HepG2 (cell line): ENCODE results near the gene CDH23. TPM values are rescaled to one million over a fixed set of nuclear protein-coding genes. Genes with fewer than 3 reads are reported as not detected.

Experiments used
- ATAC-seq: fragments of 200-7000 bp; cut with Tn5 transposase; 3 replicates; pipeline ENCODE4 v1.9.1; 2020; ENCODE audit warnings: mild to moderate bottlenecking, moderate library complexity
- BruUV-seq: library from RNA; stranded (reverse); fragments of 400-500 nt; replicated peaks from 2 replicates; lab custom pipeline; 2021; lab: Mats Ljungman, UMichigan
- CTCF ChIA-PET: fragments of 300-600 bp; formaldehyde crosslinking; extraction: SDS; loops from one replicate; lab custom pipeline; 2021; ENCODE audit warnings: low total read pairs, inconsistent platforms, low intra/inter-chr PET ratio; lab: Yijun Ruan, JAX
- POLR2A ChIA-PET: fragments of 350-600 bp; sonication (Branson Sonifier 250); formaldehyde crosslinking; loops from one replicate; lab custom pipeline; 2020; ENCODE audit warnings: antibody characterized with exemption, inconsistent platforms; lab: Yijun Ruan, JAX
- DNase-seq: peaks from one replicate; pipeline ENCODE4 v3.0.0-alpha.2; 2015; ENCODE audit warnings: low spot score
- FAIRE-seq: peaks from 3 replicates; lab custom pipeline; 2011; peaks lifted over from hg19 to GRCh38; lab: Jason Lieb, UNC
- H2AFZ ChIP-seq: one replicate; pipeline ENCODE4 v1.6.1; 2011; ENCODE audit warnings: low read length, inconsistent platforms
- H3K27ac ChIP-seq: fragments of 300-600 bp; 3 replicates; pipeline ENCODE4 v1.8.0; 2011; ENCODE audit warnings: mixed run types, mild to moderate bottlenecking, mixed read lengths, low read length, inconsistent platforms; ENCODE audit not compliant: insufficient read depth; ENCODE audit errors: extremely low read length
- H3K27me3 ChIP-seq, 2 experiments: fragments of 200-600 bp in 1 of 2; 2 replicates in 1 of 2; 3 replicates in 1 of 2; pipeline versions ENCODE4 v1.6.0 to v1.8.0; 2011; ENCODE audit warnings: low read length in 2 of 2, mild to moderate bottlenecking in 2 of 2, moderate library complexity in 2 of 2, inconsistent platforms in 1 of 2; ENCODE audit not compliant: insufficient read depth in 2 of 2, control insufficient read depth in 1 of 2
- H3K36me3 ChIP-seq, 2 experiments: fragments of 200-600 bp in 1 of 2; replicated peaks in 1 of 2; 2 replicates in 1 of 2; 3 replicates in 1 of 2; pipeline versions ENCODE4 v1.5.1 to v1.8.0; 2011; ENCODE audit warnings: low read length in 2 of 2, inconsistent platforms in 1 of 2; ENCODE audit not compliant: insufficient read depth in 2 of 2, control insufficient read depth in 1 of 2
- H3K4me1 ChIP-seq: 2 replicates; pipeline ENCODE4 v1.5.1; 2012; ENCODE audit warnings: low read length, inconsistent platforms; ENCODE audit not compliant: insufficient read depth
- H3K4me2 ChIP-seq: 2 replicates; pipeline ENCODE4 v1.6.0; 2011; ENCODE audit warnings: low read depth, low read length, inconsistent platforms
- H3K4me3 ChIP-seq, 3 experiments: fragments of 200-600 bp in 1 of 3; sonication (generic), shearing (Covaris generic) in 1 of 3; replicated peaks in 1 of 3; 2 replicates each; pipeline ENCODE4 v1.5.1; 2011 to 2016; ENCODE audit warnings: low read length in 3 of 3, inconsistent platforms in 2 of 3, low read depth in 2 of 3, mild to moderate bottlenecking in 2 of 3, control low read depth in 1 of 3, mixed read lengths in 1 of 3; ENCODE audit not compliant: insufficient read depth in 1 of 3
- H3K79me2 ChIP-seq: one replicate; pipeline ENCODE4 v1.6.1; 2011; ENCODE audit warnings: low read length, inconsistent platforms; ENCODE audit not compliant: insufficient read depth
- H3K9ac ChIP-seq: 2 replicates; pipeline ENCODE4 v1.6.0; 2011; ENCODE audit warnings: mild to moderate bottlenecking, low read depth, low read length, inconsistent platforms; ENCODE audit not compliant: insufficient read depth
- H3K9me3 ChIP-seq: 2 replicates; pipeline ENCODE4 v1.5.1; 2012; ENCODE audit warnings: mild to moderate bottlenecking, low read length
- H4K20me1 ChIP-seq: 2 replicates; pipeline ENCODE4 v1.6.0; 2011; ENCODE audit warnings: inconsistent platforms, mild to moderate bottlenecking, low read length, moderate library complexity; ENCODE audit not compliant: insufficient read depth
- ESRRA ChIP-seq: sonication (generic); formaldehyde crosslinking; IDR thresholded peaks from 2 replicates; pipeline ENCODE4 v1.5.1; 2020; ENCODE audit warnings: mild to moderate bottlenecking, low read depth, missing genetic modification reagents
- SP140L ChIP-seq: sonication (generic); formaldehyde crosslinking; IDR thresholded peaks from 2 replicates; pipeline ENCODE4 v1.4.0; 2020; ENCODE audit warnings: missing genetic modification reagents, borderline replicate concordance
- ZNF101 ChIP-seq: sonication (generic); formaldehyde crosslinking; IDR thresholded peaks from 2 replicates; pipeline ENCODE4 v1.4.0; 2020; ENCODE audit warnings: mild to moderate bottlenecking, low read depth, missing genetic modification reagents, borderline replicate concordance
- ZNF260 ChIP-seq: sonication (generic); formaldehyde crosslinking; IDR thresholded peaks from 2 replicates; pipeline ENCODE4 v1.4.0; 2020; ENCODE audit warnings: missing genetic modification reagents, low read depth, mild to moderate bottlenecking, borderline replicate concordance
- WGBS: methylation state at CpG from one replicate; pipeline ENCODE4 v1.1.6; 2017; ENCODE audit warnings: low lambda C conversion rate; 5-methylcytosine and 5-hydroxymethylcytosine counted together
- in situ Hi-C: cut with HindIII; loops from 2 replicates; pipeline ENCODE4 v1.10.0; 2017; ENCODE audit warnings: low pct_unique_long_range_greater_than_20kb; ENCODE audit not compliant: extremely low pct_ligation_motif_present
- intact Hi-C: fragments of 100-400 bp; cut with micrococcal nuclease; formaldehyde crosslinking; loops from one replicate; pipeline ENCODE4 v1.10.0; 2022; ENCODE audit not compliant: unreplicated experiment
- polyA plus RNA-seq, 8 experiments: library from polyadenylated mRNA; depleted of rRNA in 3 of 8; stranded (reverse) in 7 of 8; unstranded in 1 of 8; fragments of >200 nt; fragmentation: Illumina TruSeq in 4 of 8; extraction: Trizol in 4 of 8; gene quantifications; 2 replicates each; pipeline versions ENCODE4 v1.2.1 to v1.2.3, GENCODE V29; 2011 to 2016; ENCODE audit warnings: low read depth in 4 of 8, missing spikeins in 1 of 8, mixed read lengths in 1 of 8; ENCODE audit not compliant: insufficient read depth in 1 of 8
- total RNA-seq, 5 experiments: library from RNA; depleted of rRNA; stranded (reverse); fragments of >200 nt; fragmentation: Illumina TruSeq; extraction: Trizol; gene quantifications; 2 replicates each; pipeline ENCODE4 v1.2.3, GENCODE V29; 2016; ENCODE audit warnings: low read depth in 1 of 5
- TF ChIP-seq, protein P1 (sequence below): sonication (generic); formaldehyde crosslinking; IDR thresholded peaks from 2 replicates; pipeline ENCODE4 v1.8.0; 2022; ENCODE audit warnings: mild to moderate bottlenecking, missing genetic modification reagents, moderate library complexity
- TF ChIP-seq, protein P2 (sequence below): sonication (generic); formaldehyde crosslinking; conservative IDR thresholded peaks from 2 replicates; pipeline ENCODE4 v1.8.0; 2022; ENCODE audit warnings: mild to moderate bottlenecking, moderate library complexity, missing genetic modification reagents
- TF ChIP-seq, protein P3 (sequence below): IDR thresholded peaks from 2 replicates; pipeline ENCODE4 v1.6.1; 2016; ENCODE audit warnings: missing genetic modification reagents, missing compliant biosample characterization
- TF ChIP-seq, protein P4 (sequence below): IDR thresholded peaks from 2 replicates; pipeline ENCODE4 v1.4.0; 2020; ENCODE audit warnings: mild to moderate bottlenecking, missing genetic modification reagents

Gene CDH23
- total and polyA plus RNA-seq, 2 of the 13 experiments (the other 11 are each of a cell fraction or from before 2014, with no cell fraction given) = 0.13 TPM; not detected in 1

DNA sequence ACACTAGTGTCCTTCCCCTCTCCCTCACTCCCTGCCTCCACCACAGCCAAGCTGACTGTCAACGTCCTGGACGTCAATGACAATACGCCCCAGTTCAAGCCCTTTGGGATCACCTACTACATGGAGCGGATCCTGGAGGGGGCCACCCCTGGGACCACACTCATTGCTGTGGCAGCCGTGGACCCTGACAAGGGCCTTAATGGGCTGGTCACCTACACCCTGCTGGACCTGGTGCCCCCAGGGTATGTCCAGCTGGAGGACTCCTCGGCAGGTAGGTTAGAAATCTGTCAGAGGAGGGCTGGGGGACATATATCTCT lies 401.5 kb downstream of the CDH23 start:
- FAIRE-seq (no peak), DNase-seq (no peak), ATAC-seq (no peak)
- Histone ChIP-seq H3K9me3 (no peaks in the 10 kb centered on the region), H3K36me3 (no peaks in the 10 kb centered on the region), H3K4me3 (no peak overlapping the region), H4K20me1 (no peaks in the 10 kb centered on the region), H2AFZ (no peak overlapping the region), H3K79me2 (no peaks in the 10 kb centered on the region), H3K9ac (no peak overlapping the region), H3K27ac (no peak overlapping the region), H3K4me1 (peaks cover 8% of the 10 kb centered on the region; the same call in 1 of the 2 replicates), H3K27me3 (peaks cover 0 to 3% of the 10 kb centered on the region in 2 experiments; a peak in 2 of 5 replicates), H3K4me2 (no peak overlapping the region)
- WGBS = 26% methylated on average over 5 of the region's 6 CpGs
- intact Hi-C loops (no loop called here), in situ Hi-C loops (no loop called here)
- BruUV-seq = no TSS peak
- POLR2A ChIA-PET = no interaction called here
- TF ChIP-seq ZNF101 (CRISPR knock-in tag) (no peak), SP140L (CRISPR knock-in tag) (no peak), ESRRA (no peak)
- TF ChIP-seq, protein P1, sequence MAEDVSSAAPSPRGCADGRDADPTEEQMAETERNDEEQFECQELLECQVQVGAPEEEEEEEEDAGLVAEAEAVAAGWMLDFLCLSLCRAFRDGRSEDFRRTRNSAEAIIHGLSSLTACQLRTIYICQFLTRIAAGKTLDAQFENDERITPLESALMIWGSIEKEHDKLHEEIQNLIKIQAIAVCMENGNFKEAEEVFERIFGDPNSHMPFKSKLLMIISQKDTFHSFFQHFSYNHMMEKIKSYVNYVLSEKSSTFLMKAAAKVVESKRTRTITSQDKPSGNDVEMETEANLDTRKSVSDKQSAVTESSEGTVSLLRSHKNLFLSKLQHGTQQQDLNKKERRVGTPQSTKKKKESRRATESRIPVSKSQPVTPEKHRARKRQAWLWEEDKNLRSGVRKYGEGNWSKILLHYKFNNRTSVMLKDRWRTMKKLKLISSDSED (CRISPR knock-in tag) = no peak
- CTCF ChIA-PET = no interaction called here

DNA sequence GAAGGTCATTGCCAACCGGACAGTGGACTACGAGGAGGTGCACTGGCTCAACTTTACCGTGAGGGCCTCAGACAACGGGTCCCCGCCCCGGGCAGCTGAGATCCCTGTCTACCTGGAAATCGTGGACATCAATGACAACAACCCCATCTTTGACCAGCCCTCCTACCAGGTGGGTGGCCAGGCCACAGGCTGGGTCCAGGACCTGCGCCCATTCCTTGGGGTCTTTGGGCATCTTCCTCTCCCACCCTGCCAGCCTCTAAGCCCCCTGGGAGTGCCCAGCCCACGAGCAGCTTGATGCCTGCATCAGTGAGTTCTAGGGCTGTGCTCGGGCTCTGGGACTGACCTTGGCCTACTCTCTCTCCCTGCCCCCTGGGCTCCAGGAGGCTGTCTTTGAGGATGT lies 402.4 kb downstream of the CDH23 start:
- H3K4me1 ChIP-seq = peaks cover 8% of the 10 kb centered on the region; the same call in 1 of the 2 replicates
- in situ Hi-C loops = no loop called here
- peaks cover 0 to 3% of the 10 kb centered on the region in 2 experiments; a peak in 2 of 5 replicates for H3K27me3 ChIP-seq
- 0% methylated on average over 2 of the region's 10 CpGs for WGBS
- FAIRE-seq = no peak
- H4K20me1 ChIP-seq = no peaks in the 10 kb centered on the region
- H3K4me3 ChIP-seq = no peak overlapping the region
- no peaks in the 10 kb centered on the region for H3K9me3 ChIP-seq
- no peak overlapping the region for H3K9ac ChIP-seq
- BruUV-seq = no TSS peak
- no peak for ATAC-seq
- H2AFZ ChIP-seq = no peak overlapping the region
- no peak overlapping the region for H3K27ac ChIP-seq
- no peak overlapping the region for H3K4me2 ChIP-seq
- DNase-seq = no peak
- no peaks in the 10 kb centered on the region for H3K36me3 ChIP-seq
- CTCF ChIA-PET = no interaction called here
- intact Hi-C loops = no loop called here
- POLR2A ChIA-PET = no interaction called here
- H3K79me2 ChIP-seq = no peaks in the 10 kb centered on the region
- TF ChIP-seq, protein P2, sequence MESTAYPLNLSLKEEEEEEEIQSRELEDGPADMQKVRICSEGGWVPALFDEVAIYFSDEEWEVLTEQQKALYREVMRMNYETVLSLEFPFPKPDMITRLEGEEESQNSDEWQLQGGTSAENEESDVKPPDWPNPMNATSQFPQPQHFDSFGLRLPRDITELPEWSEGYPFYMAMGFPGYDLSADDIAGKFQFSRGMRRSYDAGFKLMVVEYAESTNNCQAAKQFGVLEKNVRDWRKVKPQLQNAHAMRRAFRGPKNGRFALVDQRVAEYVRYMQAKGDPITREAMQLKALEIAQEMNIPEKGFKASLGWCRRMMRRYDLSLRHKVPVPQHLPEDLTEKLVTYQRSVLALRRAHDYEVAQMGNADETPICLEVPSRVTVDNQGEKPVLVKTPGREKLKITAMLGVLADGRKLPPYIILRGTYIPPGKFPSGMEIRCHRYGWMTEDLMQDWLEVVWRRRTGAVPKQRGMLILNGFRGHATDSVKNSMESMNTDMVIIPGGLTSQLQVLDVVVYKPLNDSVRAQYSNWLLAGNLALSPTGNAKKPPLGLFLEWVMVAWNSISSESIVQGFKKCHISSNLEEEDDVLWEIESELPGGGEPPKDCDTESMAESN (CRISPR knock-in tag) = no peak
- TF ChIP-seq ZNF260 (CRISPR knock-in tag) = no peak
- TF ChIP-seq, protein P3, sequence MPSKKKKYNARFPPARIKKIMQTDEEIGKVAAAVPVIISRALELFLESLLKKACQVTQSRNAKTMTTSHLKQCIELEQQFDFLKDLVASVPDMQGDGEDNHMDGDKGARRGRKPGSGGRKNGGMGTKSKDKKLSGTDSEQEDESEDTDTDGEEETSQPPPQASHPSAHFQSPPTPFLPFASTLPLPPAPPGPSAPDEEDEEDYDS (CRISPR knock-in tag) = no peak
- TF ChIP-seq, protein P4, sequence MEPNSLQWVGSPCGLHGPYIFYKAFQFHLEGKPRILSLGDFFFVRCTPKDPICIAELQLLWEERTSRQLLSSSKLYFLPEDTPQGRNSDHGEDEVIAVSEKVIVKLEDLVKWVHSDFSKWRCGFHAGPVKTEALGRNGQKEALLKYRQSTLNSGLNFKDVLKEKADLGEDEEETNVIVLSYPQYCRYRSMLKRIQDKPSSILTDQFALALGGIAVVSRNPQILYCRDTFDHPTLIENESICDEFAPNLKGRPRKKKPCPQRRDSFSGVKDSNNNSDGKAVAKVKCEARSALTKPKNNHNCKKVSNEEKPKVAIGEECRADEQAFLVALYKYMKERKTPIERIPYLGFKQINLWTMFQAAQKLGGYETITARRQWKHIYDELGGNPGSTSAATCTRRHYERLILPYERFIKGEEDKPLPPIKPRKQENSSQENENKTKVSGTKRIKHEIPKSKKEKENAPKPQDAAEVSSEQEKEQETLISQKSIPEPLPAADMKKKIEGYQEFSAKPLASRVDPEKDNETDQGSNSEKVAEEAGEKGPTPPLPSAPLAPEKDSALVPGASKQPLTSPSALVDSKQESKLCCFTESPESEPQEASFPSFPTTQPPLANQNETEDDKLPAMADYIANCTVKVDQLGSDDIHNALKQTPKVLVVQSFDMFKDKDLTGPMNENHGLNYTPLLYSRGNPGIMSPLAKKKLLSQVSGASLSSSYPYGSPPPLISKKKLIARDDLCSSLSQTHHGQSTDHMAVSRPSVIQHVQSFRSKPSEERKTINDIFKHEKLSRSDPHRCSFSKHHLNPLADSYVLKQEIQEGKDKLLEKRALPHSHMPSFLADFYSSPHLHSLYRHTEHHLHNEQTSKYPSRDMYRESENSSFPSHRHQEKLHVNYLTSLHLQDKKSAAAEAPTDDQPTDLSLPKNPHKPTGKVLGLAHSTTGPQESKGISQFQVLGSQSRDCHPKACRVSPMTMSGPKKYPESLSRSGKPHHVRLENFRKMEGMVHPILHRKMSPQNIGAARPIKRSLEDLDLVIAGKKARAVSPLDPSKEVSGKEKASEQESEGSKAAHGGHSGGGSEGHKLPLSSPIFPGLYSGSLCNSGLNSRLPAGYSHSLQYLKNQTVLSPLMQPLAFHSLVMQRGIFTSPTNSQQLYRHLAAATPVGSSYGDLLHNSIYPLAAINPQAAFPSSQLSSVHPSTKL (CRISPR knock-in tag) = no peak
